HG03159 (cell line): ENCODE data around the gene RAB11A.

Source experiments
- ATAC-seq: cut with Tn5 transposase; IDR thresholded peaks from one replicate; pipeline ENCODE4 v1.9.1; 2021; ENCODE audit warnings: mild to moderate bottlenecking, moderate library complexity; ENCODE audit not compliant: unreplicated experiment

Gene RAB11A

GRCh38 chr15:65935391-65935790 lies 66.1 kb downstream of the RAB11A start:
- no peak for ATAC-seq

GRCh38 chr15:65936282-65936681 lies 67.0 kb downstream of the RAB11A start:
- no peak for ATAC-seq

- ATAC-seq = no peak
Measured at GRCh38 chr15:65937054-65937453, 67.8 kb downstream of the RAB11A start.

GRCh38 chr15:65937476-65937875 lies 68.2 kb downstream of the RAB11A start:
- ATAC-seq = no peak

- ATAC-seq = no peak
Measured at GRCh38 chr15:65938604-65939003, 69.3 kb downstream of the RAB11A start.

- ATAC-seq = no peak
Measured at GRCh38 chr15:65939901-65940617, 70.8 kb downstream of the RAB11A start.

GRCh38 chr15:65940618-65940909 lies 71.3 kb downstream of the RAB11A start:
- no peak for ATAC-seq
